Hematopoietic multipotent progenitor cell treated with erythropoietin and hydrocortisone succinate and interleukin-3 and kit ligand, for 6 days (in vitro differentiated cells): ENCODE measurements around the gene EEPD1.

Experiments
- DNase-seq: peaks from one replicate; pipeline ENCODE4 v3.0.0-alpha.2; 2015

The EEPD1 gene

GRCh38 chr7:36262309-36263094 is 109.4 kb downstream of the EEPD1 start:
- DNase-seq = peak; percentile 56

- no peak for DNase-seq
Observed at GRCh38 chr7:36263095-36263484, 110.0 kb downstream of the EEPD1 start.

GRCh38 chr7:36264123-36264801 is 111.2 kb downstream of the EEPD1 start:
- peak; percentile 56 for DNase-seq

GRCh38 chr7:36264913-36265516 is 112.0 kb downstream of the EEPD1 start:
- no peak for DNase-seq

GRCh38 chr7:36265680-36266079 is 112.6 kb downstream of the EEPD1 start:
- DNase-seq = peak; percentile 38

- DNase-seq = no peak
Observed at GRCh38 chr7:36266190-36266589, 113.1 kb downstream of the EEPD1 start.

GRCh38 chr7:36266683-36267082 is 113.6 kb downstream of the EEPD1 start:
- no peak for DNase-seq

- DNase-seq = no peak
Observed at GRCh38 chr7:36272211-36272566, 119.1 kb downstream of the EEPD1 start.

GRCh38 chr7:36272567-36273269 is 119.7 kb downstream of the EEPD1 start:
- DNase-seq = no peak

GRCh38 chr7:36273836-36274235 is 120.8 kb downstream of the EEPD1 start:
- no peak for DNase-seq

- DNase-seq = no peak
Observed at GRCh38 chr7:36275735-36276284, 122.8 kb downstream of the EEPD1 start.

GRCh38 chr7:36276428-36277248 is 123.6 kb downstream of the EEPD1 start:
- DNase-seq = no peak

- no peak for DNase-seq
Observed at GRCh38 chr7:36277249-36277542, 124.1 kb downstream of the EEPD1 start.

- DNase-seq = no peak
Observed at GRCh38 chr7:36278069-36278619, 125.1 kb downstream of the EEPD1 start.

GRCh38 chr7:36278620-36279172 is 125.6 kb downstream of the EEPD1 start:
- DNase-seq = no peak

- no peak for DNase-seq
Observed at GRCh38 chr7:36279200-36279925, 126.3 kb downstream of the EEPD1 start.

GRCh38 chr7:36279926-36280315 is 126.9 kb downstream of the EEPD1 start:
- DNase-seq = no peak

- DNase-seq = no peak
Observed at GRCh38 chr7:36280840-36281812, 128.1 kb downstream of the EEPD1 start.

GRCh38 chr7:36281945-36282717 is 129.1 kb downstream of the EEPD1 start:
- peak; percentile 29 for DNase-seq
